ENCODE data around the gene SLC1A3.

DNA sequence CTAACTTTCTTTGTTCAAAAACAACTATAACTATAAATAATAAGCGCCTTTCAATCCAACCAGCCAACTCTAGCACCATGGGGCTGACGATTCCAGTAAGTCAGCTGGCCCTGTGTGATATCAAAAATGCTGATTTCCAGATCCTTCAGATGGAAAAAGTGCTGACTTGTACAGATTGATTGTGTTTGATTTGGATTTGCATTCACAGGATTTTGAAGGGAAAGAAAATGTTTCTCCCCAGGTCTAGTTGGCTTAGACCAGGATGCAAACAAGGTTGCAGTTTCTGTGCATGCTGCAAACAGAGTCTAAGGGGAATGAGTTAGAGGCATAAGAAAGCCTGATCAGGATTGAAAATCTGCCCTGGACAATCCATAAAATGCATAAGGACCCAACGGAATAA, 68.9 kb downstream of the SLC1A3 start:
- TF ChIP-seq POLR2AphosphoS5 (IDR thresholded peaks at IDR 0.05) = no peak
- TF ChIP-seq, protein P1, sequence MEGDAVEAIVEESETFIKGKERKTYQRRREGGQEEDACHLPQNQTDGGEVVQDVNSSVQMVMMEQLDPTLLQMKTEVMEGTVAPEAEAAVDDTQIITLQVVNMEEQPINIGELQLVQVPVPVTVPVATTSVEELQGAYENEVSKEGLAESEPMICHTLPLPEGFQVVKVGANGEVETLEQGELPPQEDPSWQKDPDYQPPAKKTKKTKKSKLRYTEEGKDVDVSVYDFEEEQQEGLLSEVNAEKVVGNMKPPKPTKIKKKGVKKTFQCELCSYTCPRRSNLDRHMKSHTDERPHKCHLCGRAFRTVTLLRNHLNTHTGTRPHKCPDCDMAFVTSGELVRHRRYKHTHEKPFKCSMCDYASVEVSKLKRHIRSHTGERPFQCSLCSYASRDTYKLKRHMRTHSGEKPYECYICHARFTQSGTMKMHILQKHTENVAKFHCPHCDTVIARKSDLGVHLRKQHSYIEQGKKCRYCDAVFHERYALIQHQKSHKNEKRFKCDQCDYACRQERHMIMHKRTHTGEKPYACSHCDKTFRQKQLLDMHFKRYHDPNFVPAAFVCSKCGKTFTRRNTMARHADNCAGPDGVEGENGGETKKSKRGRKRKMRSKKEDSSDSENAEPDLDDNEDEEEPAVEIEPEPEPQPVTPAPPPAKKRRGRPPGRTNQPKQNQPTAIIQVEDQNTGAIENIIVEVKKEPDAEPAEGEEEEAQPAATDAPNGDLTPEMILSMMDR (IDR thresholded peaks at IDR 0.05) = no peak
